ENCODE data around the gene BCLAF3.

DNA sequence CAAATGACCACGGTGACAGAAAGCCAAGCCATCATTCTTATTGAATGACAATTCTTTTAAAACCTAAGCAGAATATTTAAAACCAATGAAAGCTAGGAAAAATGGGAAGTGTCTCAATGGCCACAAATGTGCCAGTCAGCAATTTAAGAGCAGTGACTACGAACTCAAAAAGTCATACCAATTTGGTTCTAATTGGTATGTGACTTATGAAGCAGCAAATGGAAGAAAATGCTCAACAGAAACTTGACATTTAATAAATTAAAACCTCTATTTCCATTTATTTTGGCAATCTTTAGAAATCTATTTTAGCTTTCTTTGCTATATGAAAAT lies 25.7 kb upstream of the BCLAF3 start:
- TF ChIP-seq, protein P1, sequence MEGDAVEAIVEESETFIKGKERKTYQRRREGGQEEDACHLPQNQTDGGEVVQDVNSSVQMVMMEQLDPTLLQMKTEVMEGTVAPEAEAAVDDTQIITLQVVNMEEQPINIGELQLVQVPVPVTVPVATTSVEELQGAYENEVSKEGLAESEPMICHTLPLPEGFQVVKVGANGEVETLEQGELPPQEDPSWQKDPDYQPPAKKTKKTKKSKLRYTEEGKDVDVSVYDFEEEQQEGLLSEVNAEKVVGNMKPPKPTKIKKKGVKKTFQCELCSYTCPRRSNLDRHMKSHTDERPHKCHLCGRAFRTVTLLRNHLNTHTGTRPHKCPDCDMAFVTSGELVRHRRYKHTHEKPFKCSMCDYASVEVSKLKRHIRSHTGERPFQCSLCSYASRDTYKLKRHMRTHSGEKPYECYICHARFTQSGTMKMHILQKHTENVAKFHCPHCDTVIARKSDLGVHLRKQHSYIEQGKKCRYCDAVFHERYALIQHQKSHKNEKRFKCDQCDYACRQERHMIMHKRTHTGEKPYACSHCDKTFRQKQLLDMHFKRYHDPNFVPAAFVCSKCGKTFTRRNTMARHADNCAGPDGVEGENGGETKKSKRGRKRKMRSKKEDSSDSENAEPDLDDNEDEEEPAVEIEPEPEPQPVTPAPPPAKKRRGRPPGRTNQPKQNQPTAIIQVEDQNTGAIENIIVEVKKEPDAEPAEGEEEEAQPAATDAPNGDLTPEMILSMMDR (IDR thresholded peaks at IDR 0.05) = no peak
- TF ChIP-seq ZFX (IDR thresholded peaks at IDR 0.05; ENCODE audit: borderline replicate concordance) = no peak
